ENCODE data around the gene WRAP73.

WRAP73 gene

GRCh38 chr1:3609769-3610526 is 40.0 kb downstream of the WRAP73 start:
- TF ChIP-seq REST (IDR thresholded peaks at IDR 0.05; ENCODE audit: low read depth) (no peak), USF1 (IDR thresholded peaks at IDR 0.05) (no peak), MAX (IDR thresholded peaks at IDR 0.05) (no peak), EP300 (IDR thresholded peaks at IDR 0.05; ENCODE audit: borderline replicate concordance) (no peak), NFIC (IDR thresholded peaks at IDR 0.05) (no peak), YY1 (IDR thresholded peaks at IDR 0.05; ENCODE audit: low read depth) (no peak)

- TF ChIP-seq CEBPB (IDR thresholded peaks at IDR 0.05) (no peak), USF1 (IDR thresholded peaks at IDR 0.05) (no peak), REST (IDR thresholded peaks at IDR 0.05; ENCODE audit: low read depth) (no peak)
These were observed 40.7 kb downstream of the WRAP73 start for GRCh38 chr1:3609016-3609768.

GRCh38 chr1:3608154-3608553 is 41.7 kb downstream of the WRAP73 start:
- TF ChIP-seq USF1 (IDR thresholded peaks at IDR 0.05), result no peak
- no peak for TF ChIP-seq TCF12 (IDR thresholded peaks at IDR 0.05; ENCODE audit: low read depth)
- TF ChIP-seq TEAD4 (IDR thresholded peaks at IDR 0.05), result no peak
- TF ChIP-seq CEBPB (IDR thresholded peaks at IDR 0.05), result no peak
- TF ChIP-seq RAD21 (IDR thresholded peaks at IDR 0.05; ENCODE audit: low read depth), result no peak
- no peak for TF ChIP-seq NFIC (IDR thresholded peaks at IDR 0.05)
- TF ChIP-seq ZBTB7A (IDR thresholded peaks at IDR 0.05; ENCODE audit: low read depth), result no peak
- TF ChIP-seq TAF1 (IDR thresholded peaks at IDR 0.05; ENCODE audit: low read depth), result no peak

- TF ChIP-seq EGR1 (IDR thresholded peaks at IDR 0.05) (no peak), TCF12 (IDR thresholded peaks at IDR 0.05; ENCODE audit: low read depth) (no peak), NFIC (IDR thresholded peaks at IDR 0.05) (no peak), CREB1 (IDR thresholded peaks at IDR 0.05; ENCODE audit: low read depth) (no peak), EP300 (IDR thresholded peaks at IDR 0.05; ENCODE audit: borderline replicate concordance) (no peak), MAX (IDR thresholded peaks at IDR 0.05) (no peak), FOXM1 (IDR thresholded peaks at IDR 0.05; ENCODE audit: borderline replicate concordance, low read depth) (no peak), ZBTB7A (IDR thresholded peaks at IDR 0.05; ENCODE audit: low read depth) (no peak), USF1 (IDR thresholded peaks at IDR 0.05) (no peak), TAF1 (IDR thresholded peaks at IDR 0.05; ENCODE audit: low read depth) (no peak), REST (IDR thresholded peaks at IDR 0.05; ENCODE audit: low read depth) (no peak), RAD21 (IDR thresholded peaks at IDR 0.05; ENCODE audit: low read depth) (no peak), CEBPB (IDR thresholded peaks at IDR 0.05) (no peak), TEAD4 (IDR thresholded peaks at IDR 0.05) (no peak), YY1 (IDR thresholded peaks at IDR 0.05; ENCODE audit: low read depth) (no peak)
These were observed 42.2 kb downstream of the WRAP73 start for GRCh38 chr1:3607703-3608065.

Measured in Ishikawa (cell line).